GM19463 (cell line): Measurements from ENCODE around the gene KIT.

ENCODE experiments used
- ATAC-seq: cut with Tn5 transposase; IDR thresholded peaks from one replicate; pipeline ENCODE4 v1.9.1; 2021; ENCODE audit warnings: mild to moderate bottlenecking, moderate library complexity; ENCODE audit not compliant: unreplicated experiment

KIT gene

DNA sequence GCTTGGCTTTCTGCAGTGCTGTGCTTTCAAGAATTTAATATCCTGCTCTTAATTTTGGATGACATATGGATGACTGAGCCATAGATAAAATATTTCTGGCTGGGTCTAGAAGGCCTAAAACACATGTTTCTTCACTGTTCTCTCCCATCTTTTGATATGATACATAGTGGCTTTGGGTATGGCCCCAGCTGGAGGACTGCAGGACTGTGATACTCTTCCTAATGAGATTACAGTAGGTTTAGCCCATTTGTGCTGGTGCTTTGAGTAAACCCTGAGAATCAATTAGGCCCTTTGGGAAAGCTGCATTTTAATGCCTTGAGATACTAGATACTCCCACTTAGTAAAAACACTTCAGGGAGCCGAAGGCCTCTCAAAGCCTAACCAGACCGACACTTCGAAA is 38.0 kb downstream of the KIT start:
- no peak for ATAC-seq

GRCh38 chr4:54696649-54697048 is 38.9 kb downstream of the KIT start:
- ATAC-seq, result no peak

DNA sequence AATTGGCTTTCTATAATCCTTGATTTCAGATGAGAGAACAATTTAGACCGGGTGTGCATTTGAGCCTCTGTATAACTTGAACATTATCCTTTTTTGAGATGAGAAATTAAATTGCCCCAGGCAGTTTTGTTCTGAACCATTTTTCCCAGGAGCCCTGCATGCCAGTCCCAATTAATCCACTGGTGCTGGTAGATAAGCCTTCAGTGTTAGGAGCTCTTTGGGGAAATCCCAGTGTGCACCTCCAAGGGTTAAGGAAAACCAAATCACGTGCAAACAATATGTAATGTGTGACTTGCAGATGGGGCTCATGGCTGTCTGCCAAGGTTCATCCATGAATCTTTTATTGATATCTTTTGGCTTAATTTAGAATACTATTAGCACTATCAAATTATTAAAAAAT is 43.2 kb downstream of the KIT start:
- no peak for ATAC-seq

DNA sequence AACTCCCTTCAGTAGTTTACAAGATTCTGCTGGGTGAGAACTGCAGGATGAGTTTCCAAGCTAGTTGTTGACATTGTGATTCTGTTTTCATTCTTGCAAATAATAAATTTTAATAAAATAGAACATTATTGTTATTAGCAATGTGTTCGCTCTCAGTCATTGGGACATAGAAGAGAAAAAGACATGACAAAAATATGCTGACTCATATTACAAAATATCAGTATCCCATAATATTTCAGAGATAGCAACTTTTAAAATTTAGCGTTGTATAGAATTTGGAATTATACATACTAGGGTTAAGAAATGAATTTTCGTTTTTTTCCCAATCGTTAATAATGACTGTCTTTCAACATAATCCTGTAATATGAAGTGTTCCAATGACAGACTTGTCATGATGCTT is 45.4 kb downstream of the KIT start:
- ATAC-seq, result no peak

DNA sequence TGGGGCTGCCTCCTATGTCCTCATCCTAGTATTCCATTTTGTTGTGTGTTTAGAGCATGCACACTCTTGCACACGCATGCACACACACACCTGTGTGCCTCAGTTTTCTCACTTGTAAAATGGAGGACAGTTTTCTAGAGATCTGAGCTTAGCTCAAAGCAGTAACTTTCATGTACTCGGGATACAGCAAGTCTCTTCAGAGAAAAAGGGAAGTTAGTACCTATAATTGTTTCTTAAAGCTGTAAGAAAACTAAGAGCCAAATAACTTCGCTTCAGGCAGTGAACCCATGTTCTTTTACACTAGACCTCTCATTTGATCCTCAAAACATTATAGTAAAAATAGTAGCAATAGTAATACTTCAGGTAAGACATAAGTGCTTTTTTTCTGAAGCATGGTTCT is 49.6 kb downstream of the KIT start:
- no peak for ATAC-seq

DNA sequence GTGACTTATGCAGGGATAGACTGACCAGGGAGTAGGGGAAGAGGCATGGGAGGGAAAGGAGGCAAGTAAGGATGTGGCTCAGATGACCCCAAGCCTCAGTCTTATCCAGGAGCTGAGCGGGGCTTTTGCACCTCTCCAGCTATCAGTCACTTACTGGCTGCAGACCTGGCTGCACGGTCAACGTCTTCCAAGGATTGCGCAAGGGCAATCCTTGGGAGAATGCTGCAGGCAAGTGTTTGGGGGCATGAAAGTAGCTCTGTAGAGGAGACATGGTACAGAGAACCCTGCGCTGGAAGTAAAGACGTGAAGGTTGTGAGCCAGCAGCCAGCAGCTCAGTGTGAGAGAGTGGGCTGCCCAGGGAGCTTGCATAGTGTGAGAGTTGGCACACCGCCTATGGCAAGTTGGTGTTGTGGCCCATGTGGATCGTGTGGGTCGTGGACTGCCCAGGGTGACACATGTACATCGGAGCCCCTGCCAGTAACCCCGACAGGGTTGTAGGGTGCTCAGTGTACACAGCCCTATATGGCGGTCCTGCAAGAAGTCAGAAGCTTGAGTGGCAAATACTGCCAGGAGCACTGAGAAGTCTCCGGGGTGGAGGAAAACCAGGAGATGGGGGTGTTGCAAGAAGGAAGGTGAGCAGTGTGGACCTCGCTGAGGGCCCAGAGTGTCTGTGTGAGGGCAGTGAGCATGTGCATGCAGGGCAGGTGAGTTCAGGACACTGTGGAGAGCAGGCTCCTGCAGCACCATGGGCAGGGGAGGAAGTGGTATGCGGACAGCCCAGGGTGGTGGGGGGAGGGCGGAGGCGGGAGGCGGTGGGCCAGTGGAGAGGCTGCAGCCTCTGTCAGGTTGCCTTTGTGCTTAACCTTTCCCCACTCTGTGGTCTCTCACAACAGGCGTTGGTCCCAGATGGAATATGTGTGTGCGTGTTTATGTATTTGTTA is 50.9 kb downstream of the KIT start:
- ATAC-seq, result no peak

DNA sequence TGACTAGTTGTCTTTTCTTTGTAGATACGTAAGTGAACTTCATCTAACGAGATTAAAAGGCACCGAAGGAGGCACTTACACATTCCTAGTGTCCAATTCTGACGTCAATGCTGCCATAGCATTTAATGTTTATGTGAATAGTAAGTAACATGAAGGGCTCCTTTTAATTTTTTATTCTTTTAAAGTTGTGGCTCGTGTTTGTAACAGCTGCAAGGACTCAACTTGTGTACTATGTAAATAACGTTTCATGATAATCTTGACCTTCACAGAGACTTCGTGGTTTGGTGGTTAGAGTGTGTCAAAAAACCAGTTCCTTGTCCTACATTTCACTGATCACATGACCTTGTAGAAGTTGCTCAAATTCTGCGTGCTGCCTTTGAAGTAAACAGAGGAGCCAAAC is 51.6 kb downstream of the KIT start:
- no peak for ATAC-seq

GRCh38 chr4:54712206-54712605 is 54.4 kb downstream of the KIT start:
- ATAC-seq, result no peak

DNA sequence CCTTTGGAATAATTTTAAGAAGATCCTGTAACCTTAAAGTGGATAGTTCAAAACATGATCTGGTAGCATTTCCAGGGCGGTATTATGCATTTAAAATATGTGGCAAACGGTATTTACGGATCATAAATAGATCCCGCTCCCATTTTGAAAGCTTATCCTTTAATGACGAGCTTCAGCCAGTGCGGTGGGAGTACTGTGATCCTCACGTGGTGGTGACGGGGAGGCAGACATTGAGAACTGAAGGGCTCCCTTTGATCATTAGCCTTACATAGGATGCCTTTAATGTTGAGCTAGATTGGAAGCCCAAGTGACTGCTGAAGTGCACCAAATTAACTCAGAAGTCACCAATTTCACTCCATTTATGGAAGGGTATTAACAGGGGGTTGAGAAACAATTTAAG is 56.9 kb downstream of the KIT start:
- no peak for ATAC-seq

DNA sequence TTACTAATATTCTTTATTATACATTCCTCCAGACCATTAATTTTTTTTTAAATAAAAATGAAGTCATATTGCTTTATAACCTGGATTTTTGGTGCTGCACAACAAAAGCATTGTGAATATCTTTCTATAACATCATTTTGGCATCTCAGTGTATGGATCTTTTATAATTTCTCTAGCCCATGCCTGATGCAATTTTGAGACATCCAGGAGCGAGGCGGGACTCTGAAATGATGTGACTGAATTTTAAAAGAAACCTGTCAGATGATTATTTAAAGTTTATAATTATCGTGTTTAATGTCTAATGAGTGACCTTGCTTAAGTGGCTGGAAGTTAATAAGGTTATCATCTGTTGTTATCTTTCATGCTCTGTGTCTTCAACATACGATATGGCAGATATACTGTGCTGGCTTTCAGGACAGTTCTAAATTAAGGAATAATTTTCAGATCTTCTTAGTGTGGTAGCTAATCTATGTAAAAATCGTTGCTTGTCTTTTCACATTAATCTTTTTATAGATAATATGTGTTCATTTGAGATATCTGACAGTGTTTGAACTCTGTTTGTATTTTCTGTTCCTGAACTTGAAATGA is 58.8 kb downstream of the KIT start:
- no peak for ATAC-seq

DNA sequence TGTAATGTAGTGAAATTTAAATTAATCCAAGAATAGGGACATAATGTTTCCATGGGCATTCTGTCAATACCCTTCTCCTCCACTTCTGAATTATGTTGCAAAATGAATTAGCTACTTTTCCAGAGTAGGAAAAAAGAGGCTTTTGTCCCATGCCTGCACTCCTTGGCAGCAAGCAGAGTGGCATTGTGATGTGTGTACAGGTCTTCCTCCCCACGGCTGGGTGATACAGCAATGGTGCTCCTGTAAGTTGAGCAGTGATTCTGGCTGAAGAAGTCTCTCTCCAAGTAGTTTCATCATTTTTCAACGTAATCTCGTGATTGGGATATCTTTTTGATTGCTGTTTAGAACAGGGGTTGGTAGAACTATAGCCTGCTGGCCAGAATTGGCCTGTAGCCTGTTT is 59.9 kb downstream of the KIT start:
- ATAC-seq, result no peak

GRCh38 chr4:54719378-54719777 is 61.6 kb downstream of the KIT start:
- no peak for ATAC-seq

DNA sequence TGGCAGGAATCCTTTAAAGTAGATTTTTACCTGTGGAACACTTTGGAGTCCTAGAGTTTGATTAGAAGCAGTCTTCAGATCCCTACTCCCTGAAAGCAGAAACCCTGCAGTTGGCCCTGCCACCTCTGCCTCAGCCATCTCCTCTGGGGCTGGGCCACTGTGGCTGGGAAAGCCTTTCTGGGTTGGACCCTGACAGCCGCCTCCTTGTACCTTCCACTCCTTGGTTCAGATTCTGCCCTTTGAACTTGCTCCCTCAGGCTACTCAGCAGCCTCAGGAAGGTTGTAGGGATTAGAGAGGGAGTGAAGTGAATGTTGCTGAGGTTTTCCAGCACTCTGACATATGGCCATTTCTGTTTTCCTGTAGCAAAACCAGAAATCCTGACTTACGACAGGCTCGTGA is 65.5 kb downstream of the KIT start:
- ATAC-seq, result no peak

DNA sequence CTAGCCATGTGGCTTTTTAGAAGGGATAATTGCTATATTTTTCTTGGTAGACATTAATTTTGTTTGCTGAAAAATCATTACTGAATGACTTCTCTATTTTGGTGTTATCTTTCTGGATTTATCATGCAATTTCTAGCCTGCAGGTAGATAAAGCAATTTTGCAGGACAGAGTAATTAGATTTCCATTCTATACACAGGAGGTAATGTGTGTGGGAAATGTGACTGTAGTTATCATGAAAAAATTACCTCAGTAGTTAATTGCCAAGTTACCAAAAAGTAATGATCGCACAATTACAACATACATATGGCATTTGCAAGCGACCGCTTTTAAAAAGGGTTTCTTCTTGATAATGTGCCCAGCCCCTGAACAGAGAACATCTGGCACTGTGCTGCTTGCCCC is 66.1 kb downstream of the KIT start:
- ATAC-seq, result no peak

GRCh38 chr4:54726907-54727306 is 69.2 kb downstream of the KIT start:
- peak; percentile 44 for ATAC-seq

GRCh38 chr4:54727346-54727745 is 69.6 kb downstream of the KIT start:
- ATAC-seq, result peak; percentile 75

- ATAC-seq, result no peak
Observed at GRCh38 chr4:54728368-54728767, 70.6 kb downstream of the KIT start.

DNA sequence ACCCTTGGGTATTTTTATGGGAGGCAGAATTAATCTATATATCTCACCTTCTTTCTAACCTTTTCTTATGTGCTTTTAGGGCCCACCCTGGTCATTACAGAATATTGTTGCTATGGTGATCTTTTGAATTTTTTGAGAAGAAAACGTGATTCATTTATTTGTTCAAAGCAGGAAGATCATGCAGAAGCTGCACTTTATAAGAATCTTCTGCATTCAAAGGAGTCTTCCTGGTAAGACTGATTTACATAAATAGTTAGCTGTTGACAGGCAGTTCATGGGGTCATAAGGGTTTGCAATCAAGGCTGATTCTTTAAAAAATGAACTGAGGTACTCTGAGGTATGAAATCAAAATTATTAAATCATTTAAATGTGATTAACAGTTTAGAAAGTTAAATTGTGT is 71.5 kb downstream of the KIT start:
- no peak for ATAC-seq

GRCh38 chr4:54730581-54730980 is 72.8 kb downstream of the KIT start:
- ATAC-seq, result no peak

- ATAC-seq, result no peak
Observed at GRCh38 chr4:54731552-54731951, 73.8 kb downstream of the KIT start.

- no peak for ATAC-seq
Observed at GRCh38 chr4:54731976-54732375, 74.2 kb downstream of the KIT start.

GRCh38 chr4:54737421-54737820 is 79.7 kb downstream of the KIT start:
- no peak for ATAC-seq

GRCh38 chr4:54741202-54741601 is 83.4 kb downstream of the KIT start:
- no peak for ATAC-seq
